ENCODE measurements around the gene ZNF48.

Gene ZNF48

GRCh38 chr16:30439720-30440348, 44.6 kb downstream of the ZNF48 start:
- H3K4me3 ChIP-seq (ENCODE audit: control insufficient read depth, low read depth, low read length): no peak overlapping the region
- TF ChIP-seq CTCF (conservative IDR thresholded peaks at IDR 0.05; ENCODE audit: control insufficient read depth, insufficient read depth, low read depth, low read length): no peak
- DNase-seq (ENCODE audit: low read depth): no peak

- no peak for TF ChIP-seq CTCF (conservative IDR thresholded peaks at IDR 0.05; ENCODE audit: control insufficient read depth, insufficient read depth, low read depth, low read length)
- no peak for DNase-seq (ENCODE audit: low read depth)
- H3K4me3 ChIP-seq (ENCODE audit: control insufficient read depth, low read depth, low read length): no peak overlapping the region
Observed at GRCh38 chr16:30443631-30444030, 48.4 kb downstream of the ZNF48 start.

GRCh38 chr16:30444231-30445148, 49.3 kb downstream of the ZNF48 start:
- no peak for DNase-seq (ENCODE audit: low read depth)
- no peak for TF ChIP-seq CTCF (conservative IDR thresholded peaks at IDR 0.05; ENCODE audit: control insufficient read depth, insufficient read depth, low read depth, low read length)
- peak overlapping the region; percentile 73 for H3K4me3 ChIP-seq (ENCODE audit: control insufficient read depth, low read depth, low read length)

GRCh38 chr16:30445149-30445407, 49.9 kb downstream of the ZNF48 start:
- no peak for DNase-seq (ENCODE audit: low read depth)
- peak overlapping the region; percentile 73 for H3K4me3 ChIP-seq (ENCODE audit: control insufficient read depth, low read depth, low read length)
- TF ChIP-seq CTCF (conservative IDR thresholded peaks at IDR 0.05; ENCODE audit: control insufficient read depth, insufficient read depth, low read depth, low read length): no peak

GRCh38 chr16:30445408-30446202, 50.4 kb downstream of the ZNF48 start, which contains the start of gene SEPHS2:
Gene SEPHS2 (minus strand): TSS chr16:30445874. CDS start chr16:30445727, 147 bp downstream.
- peak within 1 kb of the TSS; percentile 73 for H3K4me3 ChIP-seq (ENCODE audit: control insufficient read depth, low read depth, low read length)
- peak; percentile 33 for TF ChIP-seq CTCF (conservative IDR thresholded peaks at IDR 0.05; ENCODE audit: control insufficient read depth, insufficient read depth, low read depth, low read length)

GRCh38 chr16:30446203-30446595, 51.0 kb downstream of the ZNF48 start:
- no peak for TF ChIP-seq CTCF (conservative IDR thresholded peaks at IDR 0.05; ENCODE audit: control insufficient read depth, insufficient read depth, low read depth, low read length)
- peak overlapping the region; percentile 73 for H3K4me3 ChIP-seq (ENCODE audit: control insufficient read depth, low read depth, low read length)
- DNase-seq (ENCODE audit: low read depth): no peak

More at GRCh38 chr16:30445408-30446202, 50.4 kb downstream of the ZNF48 start, which contains the start of gene SEPHS2:
- DNase-seq (ENCODE audit: low read depth): peak; percentile 97

All from fibroblast of mammary gland (primary cell).